ENCODE measurements around the gene CYP2B6.
"Not testable (repeated sequence)": the region's sequence is repeated elsewhere in the genome, so short reads cannot be mapped to it uniquely, and the experiment has no call there.

Gene CYP2B6

GRCh38 chr19:41039806-41040205, 48.7 kb downstream of the CYP2B6 start:
- no peak for DNase-seq

- DNase-seq: not testable (repeated sequence)
Measured at GRCh38 chr19:41045095-41045494, 54.0 kb downstream of the CYP2B6 start.

- no peak for DNase-seq
Measured at GRCh38 chr19:41050426-41050825, 59.3 kb downstream of the CYP2B6 start.

GRCh38 chr19:41052162-41052561, 61.1 kb downstream of the CYP2B6 start:
- DNase-seq: not testable (repeated sequence)

- not testable (repeated sequence) for DNase-seq
Measured at GRCh38 chr19:41053331-41053730, 62.2 kb downstream of the CYP2B6 start.

GRCh38 chr19:41064974-41065569, 74.0 kb downstream of the CYP2B6 start:
- no peak for DNase-seq

Measured in stimulated activated CD4-positive, alpha-beta T cell treated with anti-CD3 and anti-CD28 coated beads, Interleukin-12 subunit alpha, Interleukin-12 subunit beta, amount 100 ng/mL, for 4 hours (primary cell).